Endometrium (tissue), 2 donors: ENCODE measurements around the gene RAMACL.
"Not testable (repeated sequence)": the region's sequence is repeated elsewhere in the genome, so short reads cannot be mapped to it uniquely, and the experiment has no call there.

Experiments
- FAIRE-seq: peaks from 2 replicates; lab custom pipeline; 2012; peaks lifted over from hg19 to GRCh38; lab: Jason Lieb, UNC
- donor health status: control.
- donor health status: control.

The RAMACL gene

DNA sequence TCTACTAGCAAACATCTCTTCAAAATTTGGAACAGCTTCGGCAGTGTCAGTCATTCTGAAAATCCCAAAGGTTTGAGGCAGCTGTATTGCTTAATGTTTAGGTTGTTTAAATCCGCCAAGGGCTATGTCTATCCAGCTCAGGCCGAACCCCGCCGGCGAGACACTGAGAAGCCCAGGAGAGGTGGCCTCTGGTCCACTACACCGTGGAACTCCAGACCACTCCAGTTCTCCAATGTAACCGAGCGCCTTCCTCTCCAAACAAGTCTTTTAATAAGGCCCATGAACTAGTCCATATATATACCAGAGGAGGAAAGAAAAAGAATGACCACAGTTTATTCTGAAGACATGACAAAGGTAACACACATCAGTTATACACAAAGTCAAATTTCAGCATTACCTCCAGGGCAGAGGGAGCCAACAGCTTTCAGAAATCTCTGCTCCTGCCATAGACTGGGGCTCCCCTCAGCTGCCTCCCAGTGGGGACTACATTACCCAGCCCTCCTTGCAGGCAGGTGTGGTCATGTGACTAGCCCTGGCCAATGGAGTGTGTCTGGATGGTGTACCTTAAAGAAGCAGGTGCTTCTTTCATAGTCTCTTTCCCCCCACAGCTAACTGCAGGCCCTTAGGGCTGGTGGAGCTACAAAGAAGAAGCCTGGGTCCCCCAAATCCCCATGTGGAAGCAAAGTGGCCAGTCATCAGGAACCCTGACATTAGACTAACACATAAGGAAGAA is at the start of gene RAMACL:
Gene RAMACL (minus strand): TSS at position 255 of the 733 bp plus-strand sequence. CDS start 201 bp downstream, at position 54.
- FAIRE-seq = no peak

DNA sequence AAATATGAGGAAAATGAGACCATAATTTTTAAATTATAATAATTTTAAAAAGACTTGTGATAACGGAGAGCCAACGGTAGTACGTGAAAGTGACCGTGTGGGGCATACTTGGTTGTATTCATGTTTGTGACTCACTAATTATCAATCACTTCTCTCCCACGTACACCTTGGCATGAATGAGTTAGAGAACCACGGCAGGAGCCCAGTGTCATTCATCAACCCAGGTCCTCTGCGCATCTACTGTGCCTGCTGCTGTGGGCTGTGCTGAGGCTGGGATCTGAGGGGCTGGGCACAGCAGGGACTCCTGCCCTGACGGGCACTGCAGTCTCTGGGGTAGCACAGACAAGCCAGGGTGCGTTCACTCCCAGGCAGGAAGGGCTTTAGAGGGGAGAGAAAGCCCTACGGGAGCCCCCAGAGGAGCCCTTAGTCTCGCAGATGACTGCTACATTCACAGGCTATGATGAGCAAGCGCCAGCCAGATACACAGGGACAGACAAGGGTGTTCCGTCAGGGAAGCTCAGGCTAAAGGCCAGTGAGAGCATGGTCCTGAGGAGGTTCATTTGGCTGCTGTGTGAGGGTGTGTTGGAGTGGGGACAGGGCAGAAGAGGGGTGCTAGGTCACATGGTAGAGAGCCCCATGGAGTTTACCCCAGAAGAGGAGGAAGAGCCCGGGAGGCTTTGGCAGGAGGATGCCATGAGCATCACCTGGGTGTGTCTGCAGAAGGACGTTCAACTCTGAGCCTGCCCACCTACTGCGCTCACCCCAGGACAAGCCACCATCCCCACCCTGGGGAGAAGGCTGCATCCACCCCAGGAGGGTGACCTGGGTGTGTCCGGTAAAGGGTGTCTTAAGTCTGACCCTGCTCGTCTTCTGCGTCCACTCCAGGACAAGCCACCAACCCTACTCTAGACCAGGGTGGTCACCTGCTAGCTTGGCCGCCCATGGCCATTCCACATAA is 48.8 kb upstream of the RAMACL start:
- FAIRE-seq = no peak

- FAIRE-seq = not testable (repeated sequence)
These were observed 48.1 kb upstream of the RAMACL start for GRCh38 chr6:166634581-166634980.

DNA sequence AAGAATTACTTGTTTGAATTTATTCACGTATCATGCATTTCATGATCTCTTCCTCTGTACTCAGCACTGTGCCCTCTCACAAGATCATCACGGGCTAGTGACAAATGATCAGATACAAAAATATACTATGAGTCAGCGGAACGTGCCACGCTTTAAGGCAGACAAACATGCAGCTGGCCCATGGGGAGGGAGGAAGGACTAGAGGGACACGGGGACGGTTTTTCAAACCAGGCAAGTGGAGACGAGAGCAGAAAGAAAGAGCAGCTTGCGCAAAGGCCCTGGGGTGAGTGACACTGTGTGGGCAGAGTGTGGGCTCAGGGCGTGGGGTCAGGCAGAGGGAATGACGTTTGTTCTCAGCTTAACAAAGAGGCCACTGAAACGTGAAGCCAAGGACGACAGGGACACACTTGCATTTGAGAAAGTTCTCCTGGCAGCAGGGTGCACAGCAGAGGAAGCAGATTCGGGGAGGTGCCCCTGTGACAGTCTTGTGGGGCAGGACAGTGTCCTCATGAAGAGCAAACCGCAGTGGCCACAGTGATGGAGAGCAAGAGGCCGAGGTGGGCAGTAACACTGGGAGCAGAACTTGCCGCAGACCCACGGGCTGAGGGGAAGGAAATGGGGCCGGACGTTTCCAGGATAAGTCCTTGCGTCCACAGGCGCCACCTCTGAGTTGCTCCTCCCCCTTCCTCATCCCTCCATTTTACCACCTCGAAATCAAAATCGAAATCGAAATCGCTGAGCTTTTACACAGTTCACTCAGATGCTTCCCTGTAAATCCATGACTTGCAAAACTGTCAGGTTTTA is 47.5 kb upstream of the RAMACL start:
- FAIRE-seq = no peak

GRCh38 chr6:166632731-166633130 is 46.3 kb upstream of the RAMACL start:
- FAIRE-seq = no peak

- no peak for FAIRE-seq
These were observed 44.0 kb upstream of the RAMACL start for GRCh38 chr6:166630462-166630861.

DNA sequence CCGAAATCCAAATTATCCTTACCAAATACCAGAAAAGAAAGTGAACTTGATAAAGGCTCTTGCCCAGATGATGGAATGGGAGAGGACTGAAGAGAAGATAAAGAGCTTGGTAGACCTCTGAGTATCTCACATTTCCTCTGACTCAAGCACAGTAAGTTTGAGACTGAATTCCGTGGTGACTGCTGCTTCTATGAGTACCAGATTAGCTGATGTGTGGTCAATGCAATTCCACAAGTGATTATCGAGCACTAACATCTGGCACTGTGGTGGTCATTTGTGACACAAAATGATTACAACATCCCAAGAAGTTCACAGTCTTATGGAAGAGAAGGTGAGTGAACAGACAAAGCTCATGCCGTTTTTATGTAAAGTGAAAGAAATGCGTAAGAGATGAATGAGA is 43.1 kb upstream of the RAMACL start:
- FAIRE-seq = no peak

DNA sequence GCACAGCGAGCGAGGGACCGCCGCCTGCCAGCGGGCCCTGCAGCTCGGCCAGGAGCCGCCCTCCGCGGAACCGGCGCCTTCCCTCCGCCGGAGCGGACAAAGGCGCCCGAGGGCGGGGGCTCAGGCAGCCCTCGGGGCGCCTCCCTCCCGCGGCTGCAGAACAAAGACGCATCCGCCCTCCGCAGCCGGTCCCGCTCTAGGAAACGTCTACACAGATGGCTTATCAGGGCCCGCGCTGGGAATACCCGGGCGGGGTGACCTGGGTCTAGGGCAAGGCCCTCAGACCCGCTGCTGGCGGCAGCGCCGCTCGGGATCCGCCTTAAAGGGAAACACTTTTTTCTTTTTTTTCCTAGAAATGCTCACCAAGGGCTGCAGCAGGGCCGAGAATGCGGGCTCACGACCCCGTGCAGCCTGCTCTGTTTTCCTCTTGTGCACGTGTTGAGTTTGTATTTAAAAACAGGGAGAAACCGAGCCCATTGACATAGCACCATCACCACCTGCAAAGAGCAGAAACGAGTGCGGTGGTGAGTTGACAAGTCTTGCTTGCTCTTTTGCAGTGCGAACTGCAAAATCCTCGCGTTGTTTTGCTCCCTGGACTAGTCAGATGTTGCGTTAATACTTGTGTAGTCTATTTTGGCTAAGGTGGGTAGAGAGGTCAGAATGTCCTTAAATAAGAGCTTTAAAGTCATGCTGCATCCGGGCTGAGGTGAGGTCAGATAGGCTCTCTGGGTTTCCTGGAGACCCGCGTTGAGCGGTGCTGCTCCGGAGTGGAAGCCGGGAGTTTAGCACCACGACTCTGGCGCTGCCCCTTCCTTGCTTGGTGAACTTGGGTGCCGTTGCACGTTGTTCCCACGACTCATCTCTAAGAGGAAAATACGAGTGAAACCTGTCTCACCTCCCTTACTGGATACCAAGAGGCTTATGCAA is 41.7 kb upstream of the RAMACL start:
- no peak for FAIRE-seq

- peak; percentile 83 for FAIRE-seq
These were observed 40.8 kb upstream of the RAMACL start, which contains the start of gene RPS6KA2 for GRCh38 chr6:166627033-166627874. TSS of gene RPS6KA2 (minus strand) at chr6:166627251. CDS start at chr6:166627019, 232 bp downstream.

DNA sequence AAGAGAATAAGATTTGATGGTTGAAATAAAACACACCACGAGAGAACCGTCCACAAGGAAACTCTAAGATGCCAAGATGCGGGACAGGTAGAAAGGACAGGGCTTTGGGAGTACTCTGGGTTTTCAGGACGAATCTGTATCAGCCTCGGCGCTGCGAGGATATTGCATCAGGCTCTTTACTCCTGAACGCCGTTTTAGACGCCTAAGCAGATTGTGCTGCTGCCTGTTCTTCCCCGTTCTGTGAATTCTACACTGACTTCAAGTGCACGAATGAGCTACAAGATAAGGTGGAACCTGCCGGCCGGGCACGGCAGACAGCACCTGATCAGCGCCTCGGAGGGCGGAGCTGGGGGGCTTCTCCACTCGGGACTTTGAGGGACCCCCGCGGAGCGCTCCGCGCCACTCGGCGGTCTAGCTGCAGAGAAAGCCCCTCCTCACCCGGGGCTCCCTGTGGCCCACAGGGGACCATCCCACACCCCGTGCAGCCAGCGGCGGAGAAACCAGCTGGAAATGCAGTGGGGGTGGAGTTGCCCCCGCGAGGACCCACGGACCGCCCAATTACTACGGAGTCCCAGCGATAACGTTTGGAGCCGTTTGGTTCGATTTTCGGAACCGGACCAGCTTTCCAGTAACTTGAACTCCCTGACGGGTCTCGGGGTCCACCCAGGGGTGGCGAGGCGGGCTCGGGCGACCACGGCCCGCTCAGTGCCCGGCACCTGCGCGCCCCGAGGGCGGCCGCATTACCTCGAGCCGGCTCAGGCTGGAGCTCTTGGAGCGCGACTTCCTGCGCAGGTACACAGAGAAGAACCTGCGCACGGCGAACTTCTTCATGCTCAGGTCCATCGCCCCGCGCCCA is 39.9 kb upstream of the RAMACL start:
- FAIRE-seq = no peak

- FAIRE-seq = no peak
These were observed 38.9 kb upstream of the RAMACL start for GRCh38 chr6:166625356-166625755.

- no peak for FAIRE-seq
These were observed 37.8 kb upstream of the RAMACL start for GRCh38 chr6:166624275-166624674.

GRCh38 chr6:166623318-166623717 is 36.8 kb upstream of the RAMACL start:
- no peak for FAIRE-seq

DNA sequence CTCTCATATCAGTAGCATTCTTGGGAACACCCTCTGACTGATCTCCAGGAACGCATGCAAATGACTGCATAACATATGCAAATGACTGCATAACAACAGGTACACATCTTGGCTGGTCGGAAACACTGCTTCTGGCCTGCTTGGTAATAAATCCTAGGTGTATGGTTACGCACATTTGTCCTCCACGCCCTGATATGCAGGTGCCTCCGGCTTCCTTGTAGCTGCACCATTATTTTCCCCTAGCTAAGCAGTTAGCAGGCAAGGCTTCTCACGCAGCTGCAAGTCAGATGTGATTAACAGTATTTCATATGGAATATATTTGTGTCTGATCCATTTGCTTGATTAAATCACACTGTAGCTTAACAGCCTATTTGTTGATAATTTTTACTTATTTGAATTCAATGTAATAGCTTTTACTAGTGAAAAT is 34.6 kb upstream of the RAMACL start:
- no peak for FAIRE-seq

DNA sequence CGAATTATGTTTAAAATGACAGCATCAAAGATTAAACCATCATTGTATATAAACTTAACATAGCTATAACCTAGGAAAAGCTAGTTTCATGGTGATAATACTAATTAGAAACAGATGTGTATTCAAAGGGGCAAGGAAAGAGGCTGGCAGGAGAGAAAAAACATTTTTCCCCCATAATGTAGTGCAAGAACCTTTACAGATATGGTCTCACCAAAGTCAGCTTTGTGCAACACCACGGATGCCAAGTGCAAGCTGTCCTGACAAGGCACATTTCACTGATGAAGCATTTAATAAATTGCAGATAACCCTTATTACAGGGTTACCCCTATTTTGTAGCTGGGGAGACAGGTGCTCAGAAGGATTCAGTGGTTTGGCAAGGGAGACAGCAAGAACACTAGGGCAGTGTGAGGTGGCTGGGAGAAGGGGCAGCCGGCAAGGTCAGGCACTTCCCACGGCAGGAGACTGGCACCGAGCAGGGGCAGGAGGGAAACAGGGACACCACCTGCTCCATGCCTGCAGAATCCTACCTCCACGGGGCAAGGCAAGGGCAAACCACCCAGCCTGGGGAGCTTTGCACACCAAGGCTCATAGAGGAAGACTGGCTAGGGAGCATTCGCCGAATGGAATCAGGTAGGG is 34.1 kb upstream of the RAMACL start:
- no peak for FAIRE-seq

GRCh38 chr6:166619912-166620311 is 33.4 kb upstream of the RAMACL start:
- FAIRE-seq = peak; percentile 67

DNA sequence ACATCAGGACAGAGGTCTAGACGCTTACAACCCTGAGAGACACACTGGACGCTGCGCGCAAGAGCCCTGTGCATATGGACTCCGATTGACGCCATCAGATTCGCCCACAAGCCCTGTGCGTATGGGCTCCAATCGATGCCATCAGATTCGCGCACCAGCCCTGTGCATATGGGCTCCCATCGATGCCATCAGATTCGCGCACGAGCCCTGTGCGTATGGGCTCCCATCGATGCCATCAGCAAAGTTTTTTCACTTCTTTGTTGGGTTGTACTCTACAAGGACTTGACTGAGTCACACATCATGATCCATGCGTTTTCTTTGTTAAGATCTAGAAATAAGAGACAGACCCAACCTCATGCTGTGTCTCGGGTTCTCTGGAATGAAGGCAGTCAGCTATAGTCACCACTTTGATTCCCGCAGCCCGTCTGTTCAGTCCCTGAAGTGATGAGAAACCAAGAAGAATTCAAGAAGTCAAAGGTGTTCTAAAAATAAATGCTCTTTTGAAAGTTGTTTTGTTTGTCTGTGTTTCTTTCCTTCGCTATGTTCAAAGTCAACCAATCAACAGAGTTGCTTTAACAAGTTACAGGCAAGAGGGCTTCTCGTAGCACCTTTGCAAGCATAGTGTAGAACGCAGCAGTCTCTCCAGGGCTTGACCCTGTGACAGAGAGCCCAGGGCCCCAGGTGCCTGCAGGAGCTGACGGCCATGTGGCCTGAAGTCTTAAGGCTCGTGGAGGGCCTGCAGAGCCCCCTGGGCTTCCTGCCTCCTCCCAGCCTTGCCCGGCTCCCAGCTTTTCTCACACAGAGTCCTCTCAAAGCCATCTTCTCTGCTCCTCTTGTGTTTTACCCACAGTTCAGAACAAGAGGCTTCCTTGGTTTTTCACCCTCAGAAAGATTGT is 32.6 kb upstream of the RAMACL start:
- FAIRE-seq = no peak

DNA sequence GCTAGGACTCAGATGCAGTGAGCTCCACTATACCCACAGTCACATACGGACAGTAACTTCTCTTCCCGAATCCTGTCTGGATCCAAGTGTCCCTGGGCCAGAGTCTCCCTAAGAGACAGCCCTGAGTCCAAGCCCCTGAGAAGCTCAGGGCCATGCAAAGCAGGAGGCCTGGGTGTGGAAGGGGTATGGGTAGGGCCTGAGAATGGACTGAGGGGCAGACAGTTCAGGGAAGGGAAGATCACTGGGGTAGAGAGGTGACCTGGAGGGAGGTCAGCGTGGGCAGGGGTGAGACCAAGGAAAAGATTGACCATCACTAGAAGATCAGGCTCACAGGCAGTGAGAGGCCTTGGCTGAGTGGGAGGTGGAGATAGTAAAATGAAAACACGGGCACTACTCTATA is 31.8 kb upstream of the RAMACL start:
- no peak for FAIRE-seq
